Occipital lobe (tissue), 2 donors: ENCODE data around the gene ABCA2. TPM values are rescaled to one million over a fixed set of nuclear protein-coding genes. Genes with fewer than 3 reads are reported as not detected.

ENCODE experiments used
- DNase-seq: peaks from one replicate; lab custom pipeline; 2025; lab: John Stamatoyannopoulos, UW
- total RNA-seq: library from RNA; depleted of rRNA; stranded (reverse); fragments of >200 nt; gene quantifications from one replicate; pipeline ENCODE4 v1.2.3, GENCODE V29; 2014

Gene ABCA2, protein sequence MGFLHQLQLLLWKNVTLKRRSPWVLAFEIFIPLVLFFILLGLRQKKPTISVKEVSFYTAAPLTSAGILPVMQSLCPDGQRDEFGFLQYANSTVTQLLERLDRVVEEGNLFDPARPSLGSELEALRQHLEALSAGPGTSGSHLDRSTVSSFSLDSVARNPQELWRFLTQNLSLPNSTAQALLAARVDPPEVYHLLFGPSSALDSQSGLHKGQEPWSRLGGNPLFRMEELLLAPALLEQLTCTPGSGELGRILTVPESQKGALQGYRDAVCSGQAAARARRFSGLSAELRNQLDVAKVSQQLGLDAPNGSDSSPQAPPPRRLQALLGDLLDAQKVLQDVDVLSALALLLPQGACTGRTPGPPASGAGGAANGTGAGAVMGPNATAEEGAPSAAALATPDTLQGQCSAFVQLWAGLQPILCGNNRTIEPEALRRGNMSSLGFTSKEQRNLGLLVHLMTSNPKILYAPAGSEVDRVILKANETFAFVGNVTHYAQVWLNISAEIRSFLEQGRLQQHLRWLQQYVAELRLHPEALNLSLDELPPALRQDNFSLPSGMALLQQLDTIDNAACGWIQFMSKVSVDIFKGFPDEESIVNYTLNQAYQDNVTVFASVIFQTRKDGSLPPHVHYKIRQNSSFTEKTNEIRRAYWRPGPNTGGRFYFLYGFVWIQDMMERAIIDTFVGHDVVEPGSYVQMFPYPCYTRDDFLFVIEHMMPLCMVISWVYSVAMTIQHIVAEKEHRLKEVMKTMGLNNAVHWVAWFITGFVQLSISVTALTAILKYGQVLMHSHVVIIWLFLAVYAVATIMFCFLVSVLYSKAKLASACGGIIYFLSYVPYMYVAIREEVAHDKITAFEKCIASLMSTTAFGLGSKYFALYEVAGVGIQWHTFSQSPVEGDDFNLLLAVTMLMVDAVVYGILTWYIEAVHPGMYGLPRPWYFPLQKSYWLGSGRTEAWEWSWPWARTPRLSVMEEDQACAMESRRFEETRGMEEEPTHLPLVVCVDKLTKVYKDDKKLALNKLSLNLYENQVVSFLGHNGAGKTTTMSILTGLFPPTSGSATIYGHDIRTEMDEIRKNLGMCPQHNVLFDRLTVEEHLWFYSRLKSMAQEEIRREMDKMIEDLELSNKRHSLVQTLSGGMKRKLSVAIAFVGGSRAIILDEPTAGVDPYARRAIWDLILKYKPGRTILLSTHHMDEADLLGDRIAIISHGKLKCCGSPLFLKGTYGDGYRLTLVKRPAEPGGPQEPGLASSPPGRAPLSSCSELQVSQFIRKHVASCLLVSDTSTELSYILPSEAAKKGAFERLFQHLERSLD (N-terminal part only)
- 20.9 TPM for total RNA-seq

GRCh38 chr9:137027369-137028262, at the start of gene ABCA2:
Gene ABCA2 (minus strand): TSS chr9:137028237. CDS start chr9:137028140, 97 bp downstream.
- no peak for DNase-seq

- DNase-seq = peak; percentile 77
Observed at GRCh38 chr9:137077010-137077747, 49.1 kb upstream of the ABCA2 start, which contains the start of gene UAP1L1. Gene UAP1L1 (plus strand): TSS chr9:137077517. CDS start chr9:137077533, 16 bp downstream.

GRCh38 chr9:137076636-137077009, 48.6 kb upstream of the ABCA2 start:
- no peak for DNase-seq

DNA sequence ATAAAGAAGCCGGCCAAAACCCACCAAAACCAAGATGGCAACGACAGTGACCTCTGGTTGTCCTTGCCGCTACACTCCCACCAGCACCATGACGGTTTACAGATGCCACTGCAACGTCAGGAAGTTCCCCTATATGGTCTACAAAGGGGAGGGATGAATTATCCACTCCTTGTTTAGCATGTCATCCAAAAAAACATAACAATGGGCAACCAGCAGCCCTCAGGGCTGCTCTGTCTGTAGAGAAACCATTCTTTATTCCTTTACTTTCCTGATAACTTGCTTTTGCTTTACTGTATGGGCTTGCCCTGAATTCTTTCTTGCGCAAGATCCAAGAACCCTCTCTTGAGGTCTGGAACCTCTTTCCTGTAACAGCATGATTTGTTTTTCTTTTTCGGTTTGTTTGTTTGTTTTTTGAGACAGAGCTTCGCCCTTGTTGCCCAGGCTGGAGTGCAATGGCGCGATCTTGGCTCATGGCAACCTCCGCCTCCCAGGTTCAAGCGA, 47.3 kb upstream of the ABCA2 start:
- DNase-seq = no peak

- DNase-seq = no peak
Observed at GRCh38 chr9:137074657-137075274, 46.7 kb upstream of the ABCA2 start.

- no peak for DNase-seq
Observed at GRCh38 chr9:137073992-137074399, 46.0 kb upstream of the ABCA2 start.

GRCh38 chr9:137071282-137071681, 43.2 kb upstream of the ABCA2 start:
- no peak for DNase-seq

GRCh38 chr9:137070906-137071275, 42.9 kb upstream of the ABCA2 start:
- DNase-seq = peak; percentile 61

GRCh38 chr9:137070201-137070905, 42.3 kb upstream of the ABCA2 start, which contains the start of gene SAPCD2:
Gene SAPCD2 (minus strand): TSS chr9:137070557. CDS start chr9:137070460, 97 bp downstream.
- DNase-seq = peak; percentile 68

DNA sequence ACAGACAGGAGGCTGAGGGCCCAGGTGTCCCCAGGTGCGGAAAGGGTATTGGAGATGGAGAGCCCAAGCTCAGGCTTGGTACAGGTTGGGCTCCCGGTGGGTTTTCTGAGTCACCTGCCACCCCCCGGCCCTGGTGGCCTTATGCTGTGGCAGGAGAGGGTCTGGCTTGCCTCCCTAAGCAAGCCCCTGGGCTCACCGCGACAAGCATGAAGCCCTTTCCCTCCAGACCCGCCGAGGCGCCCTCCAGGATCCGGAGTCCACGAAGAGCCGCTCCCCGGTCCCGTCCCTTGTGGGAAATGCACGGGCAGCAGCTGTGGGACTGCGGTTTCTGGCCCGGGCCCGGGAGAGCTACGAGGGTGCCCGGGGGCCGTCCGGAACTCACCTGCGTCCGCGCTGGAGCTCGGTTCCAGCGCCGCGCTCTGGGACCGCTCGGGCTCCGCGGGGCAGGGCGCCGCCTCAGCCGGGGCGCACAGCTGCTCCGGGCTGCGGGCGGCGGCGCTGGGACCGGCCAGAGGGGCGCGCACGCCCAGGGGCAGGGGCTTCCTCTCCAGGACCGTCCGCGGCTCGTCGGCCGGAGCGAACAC, 41.6 kb upstream of the ABCA2 start:
- no peak for DNase-seq

DNA sequence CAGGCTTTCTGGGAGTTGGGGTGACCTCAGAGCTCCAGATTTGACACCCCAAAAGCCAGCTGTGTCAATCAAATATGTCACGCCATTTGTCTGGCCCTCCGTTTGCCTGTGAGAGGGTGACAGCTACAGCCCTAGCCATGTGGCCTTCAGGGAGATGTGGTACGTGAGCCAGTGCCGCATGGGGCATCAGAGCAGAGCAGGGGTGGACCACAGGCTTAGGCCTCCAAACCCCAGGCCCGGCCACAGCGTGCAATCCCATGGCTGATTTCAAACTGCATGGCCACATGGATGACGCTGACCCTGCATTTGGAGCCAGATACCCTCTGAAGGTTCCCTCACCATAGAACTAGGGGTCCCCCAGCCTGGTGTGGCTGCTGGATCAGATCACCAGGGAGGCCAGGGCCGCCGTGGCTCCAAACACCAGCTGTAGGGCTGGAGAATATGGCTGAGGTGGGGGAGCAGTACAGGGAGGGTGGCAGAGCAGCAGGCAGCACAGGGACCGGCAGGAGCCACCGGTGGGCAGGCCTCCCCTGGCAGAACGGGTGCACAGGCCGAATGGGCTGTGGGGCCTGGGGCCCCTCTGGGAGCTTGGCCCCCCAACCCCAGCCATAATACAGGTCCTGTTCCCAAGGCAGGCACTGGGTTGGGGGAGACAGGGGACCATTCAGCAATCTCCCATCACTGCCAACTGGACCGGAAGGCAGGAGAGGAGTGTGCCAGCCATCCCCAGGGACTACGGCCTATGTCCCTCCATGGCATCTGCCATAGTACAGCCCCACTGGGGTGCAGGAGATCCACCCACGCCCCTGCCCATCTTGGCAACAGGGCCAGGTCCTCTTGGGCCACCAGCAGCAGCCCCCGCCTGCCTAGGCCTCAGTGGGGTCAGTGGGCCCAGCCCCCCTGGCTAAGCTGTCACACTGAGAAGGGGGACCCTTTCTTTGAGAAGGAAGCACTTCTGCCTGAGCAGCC, 40.8 kb upstream of the ABCA2 start:
- DNase-seq = no peak

- DNase-seq = peak; percentile 47
Observed at GRCh38 chr9:137067860-137068538, 40.0 kb upstream of the ABCA2 start.

GRCh38 chr9:137066096-137066861, 38.2 kb upstream of the ABCA2 start:
- no peak for DNase-seq

GRCh38 chr9:137065336-137065967, 37.4 kb upstream of the ABCA2 start:
- DNase-seq = no peak

GRCh38 chr9:137064880-137065164, 36.8 kb upstream of the ABCA2 start:
- no peak for DNase-seq
